Fibroblast of villous mesenchyme (primary cell): ENCODE measurements around the gene MATCAP1. TPM values are rescaled to one million over a fixed set of nuclear protein-coding genes. Genes with fewer than 3 reads are reported as not detected.
A peak's percentile ranks its signal among the peaks of the same experiment; 100 is the strongest.

Experiments used
- DNase-seq: peaks from one replicate; pipeline ENCODE4 v3.0.0-alpha.2; 2010; ENCODE audit warnings: low read depth
- H3K4me3 ChIP-seq: 2 replicates; pipeline ENCODE4 v1.5.1; 2011; ENCODE audit warnings: low read depth, mild to moderate bottlenecking, low read length
- CTCF ChIP-seq: IDR thresholded peaks from 2 replicates; pipeline ENCODE4 v1.5.1; 2012; ENCODE audit warnings: low read depth, mild to moderate bottlenecking, low read length; ENCODE audit not compliant: insufficient read depth
- total RNA-seq: library from RNA; depleted of rRNA; stranded (reverse); fragments of >200 nt; gene quantifications from 2 replicates; pipeline ENCODE4 v1.2.3, GENCODE V29; 2012

Gene MATCAP1
- total RNA-seq, 1 donor = 9.9 TPM

DNA sequence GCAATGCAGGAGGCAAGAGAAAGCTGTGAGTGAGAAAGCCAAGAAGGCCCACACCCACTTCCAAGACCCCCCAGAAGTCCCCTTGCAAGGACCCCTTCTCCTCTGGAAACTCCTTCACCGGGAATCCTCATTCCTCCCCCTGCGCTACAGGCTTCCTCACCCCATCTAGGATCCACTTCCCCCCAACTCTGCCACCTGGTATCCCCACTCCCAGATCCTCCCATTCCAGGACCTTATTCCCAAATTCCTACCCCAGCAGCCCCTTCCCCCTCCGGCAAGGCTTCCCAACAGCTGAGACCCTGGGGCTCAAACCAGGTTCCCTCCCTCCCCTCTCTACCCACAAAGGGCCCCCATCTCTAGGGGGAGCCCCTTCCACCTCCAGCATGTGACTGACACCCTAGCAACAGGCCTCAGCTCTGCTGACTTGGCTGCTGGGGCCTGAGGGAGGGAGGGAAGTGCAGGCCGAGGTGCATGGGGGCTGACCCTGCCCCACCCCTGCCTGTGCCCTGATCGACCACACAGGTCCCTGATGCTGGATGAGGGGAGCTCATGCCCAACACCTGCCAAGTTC, 17.1 kb downstream of the MATCAP1 start:
- H3K4me3 ChIP-seq = no peak overlapping the region
- no peak for TF ChIP-seq CTCF
- no peak for DNase-seq

- TF ChIP-seq CTCF = no peak
- DNase-seq = no peak
- H3K4me3 ChIP-seq = no peak overlapping the region
Observed at GRCh38 chr16:67166110-67166547, 17.6 kb downstream of the MATCAP1 start.

GRCh38 chr16:67165121-67166078, 18.4 kb downstream of the MATCAP1 start:
- H3K4me3 ChIP-seq = peak overlapping the region; percentile 39
- DNase-seq = no peak
- no peak for TF ChIP-seq CTCF

GRCh38 chr16:67164599-67165061, 19.1 kb downstream of the MATCAP1 start, which contains the start of gene HSF4:
Gene HSF4, plus strand, starts transcription at chr16:67164745. Its CDS starts 67 bp downstream, at chr16:67164812.
- peak; percentile 58 for DNase-seq
- TF ChIP-seq CTCF = no peak
- peak within 1 kb of the TSS; percentile 47 for H3K4me3 ChIP-seq

DNA sequence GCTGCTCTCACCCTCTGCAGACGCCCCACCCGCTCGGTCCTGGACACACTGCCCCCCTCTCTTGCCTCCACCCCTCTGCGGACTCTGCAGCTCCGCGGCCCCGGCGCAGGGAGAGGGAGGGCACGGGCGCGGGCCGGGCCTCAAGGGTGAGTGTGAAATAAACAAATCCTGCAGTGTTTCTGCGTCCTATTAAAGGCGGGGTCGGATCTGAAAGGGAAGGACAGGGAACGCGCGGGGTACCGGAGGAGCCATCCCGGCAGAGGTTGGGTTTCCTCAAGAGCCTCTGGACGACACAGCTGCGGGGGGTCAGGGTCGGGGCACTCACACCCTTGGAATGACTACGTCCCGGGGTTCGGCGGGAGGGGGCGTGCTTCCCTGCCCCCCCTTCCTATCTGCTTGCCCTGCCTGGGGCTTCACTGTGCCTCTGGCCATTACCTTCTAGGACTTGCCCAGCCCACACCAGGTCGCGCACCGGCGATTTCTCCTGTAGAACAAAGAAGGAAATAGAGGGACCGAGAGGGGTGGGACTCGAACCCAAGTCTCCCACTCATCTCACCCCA, 19.7 kb downstream of the MATCAP1 start:
- no peak for TF ChIP-seq CTCF
- H3K4me3 ChIP-seq = peak overlapping the region; percentile 47
- peak; percentile 64 for DNase-seq

DNA sequence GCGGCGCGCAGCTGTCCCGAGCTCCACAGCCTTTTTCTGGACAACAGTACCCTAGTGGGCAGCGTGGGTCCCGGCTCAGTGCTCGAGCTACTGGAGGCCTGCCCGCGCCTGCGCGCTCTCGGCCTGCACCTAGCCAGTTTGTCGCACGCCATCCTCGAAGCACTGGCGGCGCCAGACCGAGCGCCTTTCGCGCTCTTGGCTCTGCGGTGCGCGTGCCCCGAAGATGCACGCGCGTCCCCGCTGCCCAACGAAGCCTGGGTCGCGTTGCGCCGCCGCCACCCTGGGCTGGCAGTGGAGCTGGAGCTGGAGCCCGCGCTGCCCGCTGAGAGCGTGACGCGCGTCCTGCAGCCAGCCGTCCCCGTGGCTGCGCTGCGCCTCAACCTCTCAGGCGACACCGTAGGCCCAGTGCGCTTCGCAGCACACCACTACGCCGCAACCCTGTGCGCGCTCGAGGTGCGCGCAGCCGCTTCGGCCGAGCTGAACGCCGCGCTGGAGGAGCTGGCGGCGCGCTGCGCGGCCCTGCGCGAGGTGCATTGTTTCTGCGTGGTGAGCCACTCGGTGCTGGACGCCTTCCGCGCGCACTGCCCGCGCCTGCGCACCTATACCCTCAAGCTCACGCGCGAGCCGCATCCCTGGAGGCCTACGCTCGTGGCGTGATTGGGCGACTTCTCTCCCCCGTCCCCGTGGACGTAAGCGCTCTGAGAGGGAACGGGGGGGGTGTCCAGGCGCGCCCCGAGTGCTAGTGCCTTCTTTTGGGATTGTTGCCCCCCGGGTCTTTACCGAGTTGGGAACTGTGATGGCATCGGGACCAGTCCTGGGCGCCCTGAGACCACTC, 20.4 kb downstream of the MATCAP1 start:
- no peak for TF ChIP-seq CTCF
- peak; percentile 64 for DNase-seq
- H3K4me3 ChIP-seq = peak overlapping the region; percentile 47
